HG03139 (cell line): ENCODE measurements around the gene RASGRP3.
A peak's percentile ranks its signal among the peaks of the same experiment; 100 is the strongest.

Experiments used
- ATAC-seq: cut with Tn5 transposase; IDR thresholded peaks from one replicate; pipeline ENCODE4 v1.9.1; 2021; ENCODE audit not compliant: unreplicated experiment

The RASGRP3 gene

DNA sequence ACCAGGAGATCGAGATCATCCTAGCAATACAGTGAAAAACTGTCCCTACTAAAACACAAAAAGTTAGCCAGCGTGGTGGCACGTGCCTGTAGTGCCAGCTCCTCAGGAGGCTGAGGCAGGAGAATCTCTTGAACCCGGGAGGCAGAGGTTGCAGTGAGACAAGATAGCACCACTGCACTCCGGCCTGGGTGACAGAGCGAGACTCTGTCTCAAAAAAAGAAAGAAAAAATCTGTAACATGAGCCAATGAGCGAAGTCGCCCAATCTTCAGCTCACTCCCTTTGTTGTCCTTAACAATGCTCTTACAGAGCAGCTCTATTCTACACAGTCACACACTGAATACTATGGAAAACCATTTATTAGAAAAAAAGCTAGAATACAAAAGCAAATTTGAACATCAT, 100.6 kb downstream of the RASGRP3 start:
- ATAC-seq: no peak

- no peak for ATAC-seq
These were observed 101.2 kb downstream of the RASGRP3 start for GRCh38 chr2:33577668-33578067.

DNA sequence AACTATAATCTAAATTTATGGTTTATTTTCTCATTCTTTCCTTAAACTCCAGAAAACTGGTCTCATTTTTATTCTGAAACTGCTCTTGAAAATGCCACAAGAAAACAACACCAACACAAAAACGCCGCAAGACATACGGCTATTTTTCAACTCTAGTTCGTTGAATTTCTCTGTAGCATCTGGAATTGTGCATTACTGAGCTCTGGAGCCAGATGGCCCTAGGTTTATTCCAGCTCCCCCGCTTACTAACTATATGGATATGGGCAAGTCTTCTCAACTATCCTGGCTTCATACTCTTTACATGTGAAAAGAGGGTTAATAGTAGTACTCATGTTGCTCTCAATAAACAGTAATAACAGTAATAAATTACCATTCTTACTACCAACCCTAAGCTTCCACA, 102.8 kb downstream of the RASGRP3 start:
- ATAC-seq: no peak

DNA sequence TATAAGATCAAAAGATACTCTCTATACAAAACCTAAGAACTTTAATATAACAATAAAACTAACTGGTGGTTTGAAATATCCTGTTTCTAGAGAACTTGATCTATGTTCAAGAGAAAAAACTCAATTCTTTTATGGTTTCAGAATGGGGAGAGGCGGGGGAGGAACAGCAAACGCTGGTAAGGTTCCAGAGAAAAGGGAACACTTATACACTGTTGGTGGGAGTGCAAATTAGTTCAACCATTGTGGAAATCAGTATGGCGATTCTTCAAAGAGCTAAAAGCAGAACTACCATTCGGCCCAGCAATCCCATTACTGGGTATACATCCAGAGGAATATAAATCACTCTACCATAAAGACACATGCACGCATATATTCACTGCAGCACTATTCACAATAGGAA, 105.4 kb downstream of the RASGRP3 start:
- ATAC-seq: no peak

DNA sequence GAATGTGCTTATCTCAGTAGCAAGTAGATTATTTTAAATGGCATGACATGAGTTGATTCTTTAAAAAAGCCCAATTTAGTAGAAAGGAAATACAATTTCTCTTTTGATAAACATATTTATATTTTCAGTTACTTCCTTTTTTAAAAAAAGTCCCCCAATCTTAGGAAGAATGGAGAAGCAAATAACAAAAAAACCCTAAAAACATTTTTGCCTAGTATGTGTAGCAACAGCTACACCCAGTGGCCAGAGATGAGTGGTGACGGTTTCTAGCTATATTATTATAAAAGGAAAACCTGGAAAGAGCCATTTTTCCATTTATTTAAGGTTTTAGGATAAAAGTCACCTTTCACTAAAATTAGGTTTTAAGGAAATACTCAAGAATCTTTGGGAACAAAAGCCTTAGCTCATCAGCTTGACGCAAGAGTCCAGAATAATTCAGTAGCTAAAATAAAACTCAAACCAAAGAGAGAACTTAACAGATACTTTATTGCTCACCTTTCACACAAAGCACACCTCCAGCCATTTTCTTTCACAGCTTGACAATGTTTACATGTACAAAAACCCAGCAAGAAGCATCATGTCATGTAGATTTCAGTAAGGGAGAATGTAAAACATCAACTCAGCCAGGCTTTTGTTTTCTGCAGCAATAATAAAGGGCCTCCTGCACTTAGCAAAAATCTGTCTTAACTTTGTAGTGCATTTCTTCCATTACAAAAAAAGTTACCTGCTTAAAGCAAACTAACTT, 106.9 kb downstream of the RASGRP3 start:
- ATAC-seq: peak; percentile 64

GRCh38 chr2:33586766-33587165, 110.3 kb downstream of the RASGRP3 start:
- no peak for ATAC-seq

DNA sequence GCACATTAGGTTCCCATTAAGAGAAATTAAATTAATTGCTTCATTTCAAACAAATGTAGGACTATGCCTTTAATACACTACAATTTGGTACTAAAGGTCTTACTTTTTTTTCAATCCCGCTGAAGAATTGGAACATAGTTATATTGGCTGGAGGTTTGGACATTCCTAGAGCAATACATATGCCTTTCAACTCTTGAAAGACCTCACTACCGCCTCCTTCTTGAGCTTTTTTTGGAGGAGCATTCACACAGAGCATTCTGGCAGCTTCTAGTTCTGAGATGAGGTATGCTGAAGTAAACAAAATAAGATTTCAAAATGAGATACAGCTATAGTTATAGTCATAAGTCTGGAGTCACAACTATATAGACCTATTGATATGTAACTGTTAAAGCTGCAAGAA, 111.8 kb downstream of the RASGRP3 start:
- ATAC-seq: no peak

- ATAC-seq: no peak
These were observed 113.0 kb downstream of the RASGRP3 start for GRCh38 chr2:33589444-33589843.

DNA sequence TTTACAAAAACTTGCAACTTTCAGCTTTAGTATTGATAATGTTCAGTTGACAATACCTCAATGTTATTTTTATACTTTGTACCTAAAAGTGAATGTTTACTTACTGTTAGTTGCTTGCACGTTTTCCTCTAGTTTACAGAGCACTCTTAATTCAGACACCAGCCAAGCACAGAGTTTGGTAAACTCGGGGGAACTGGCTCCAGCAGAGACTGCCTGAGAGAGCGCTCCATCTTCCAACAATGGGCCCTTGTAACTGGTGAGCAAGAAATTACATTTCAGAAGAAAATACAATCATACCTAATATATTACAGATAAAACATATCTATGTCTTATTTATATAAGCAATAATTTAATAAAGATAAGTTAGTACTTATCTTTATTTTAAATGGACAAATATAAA, 118.9 kb downstream of the RASGRP3 start:
- no peak for ATAC-seq

DNA sequence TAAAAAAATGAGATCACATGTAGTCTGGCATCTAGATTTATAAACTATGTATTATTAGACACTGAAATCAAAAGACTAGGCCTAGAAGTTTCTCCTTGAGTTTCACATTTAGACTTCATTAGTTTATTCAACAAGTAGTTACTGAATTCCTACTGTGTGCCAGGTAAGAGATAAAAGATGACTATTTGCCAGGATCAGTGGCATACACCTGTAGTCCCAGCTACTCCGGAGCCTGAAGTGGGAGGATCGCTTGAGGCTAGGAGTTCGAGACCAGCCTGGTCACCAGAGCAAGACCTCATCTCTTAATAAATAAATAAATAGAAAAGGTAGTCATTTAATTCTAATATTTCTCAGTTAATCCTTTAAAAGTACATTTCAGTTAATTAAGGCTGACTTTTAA, 120.6 kb downstream of the RASGRP3 start:
- no peak for ATAC-seq

DNA sequence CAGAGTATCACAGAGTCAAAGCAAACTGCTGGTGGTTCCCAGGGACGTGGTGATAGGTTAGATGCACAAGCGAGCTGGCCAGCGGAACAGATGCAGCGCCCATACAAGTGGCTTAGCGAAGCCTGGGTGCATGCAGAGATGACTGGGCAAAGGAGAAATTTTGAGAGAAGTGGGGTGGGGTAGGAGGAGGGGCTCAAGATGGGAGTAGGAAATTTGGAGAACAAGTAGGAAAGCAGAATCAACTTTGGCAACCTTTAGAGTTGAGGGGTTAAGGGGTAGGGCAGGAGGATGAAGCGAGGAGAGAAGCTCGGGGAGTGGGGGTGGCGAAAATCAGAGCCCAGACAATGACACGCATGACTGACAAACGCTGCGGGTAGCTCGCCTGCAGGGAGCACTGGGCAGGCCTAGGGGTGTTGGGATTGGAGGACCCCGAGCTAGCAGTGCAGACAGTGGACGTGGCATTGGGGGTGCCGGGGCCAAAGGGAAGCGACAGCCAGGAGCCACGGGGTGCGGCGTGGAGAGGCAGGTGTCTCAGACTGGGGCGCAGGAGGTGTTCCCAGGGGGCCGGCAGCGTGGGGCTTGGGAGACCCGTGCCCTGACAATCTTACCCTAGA, 122.2 kb downstream of the RASGRP3 start:
- ATAC-seq: peak; percentile 46

- ATAC-seq: peak; percentile 89
These were observed 122.9 kb downstream of the RASGRP3 start, which contains the start of gene FAM98A for GRCh38 chr2:33599175-33599942. Gene FAM98A, minus strand, starts transcription at chr2:33599299. Its CDS starts 78 bp downstream, at chr2:33599221.

DNA sequence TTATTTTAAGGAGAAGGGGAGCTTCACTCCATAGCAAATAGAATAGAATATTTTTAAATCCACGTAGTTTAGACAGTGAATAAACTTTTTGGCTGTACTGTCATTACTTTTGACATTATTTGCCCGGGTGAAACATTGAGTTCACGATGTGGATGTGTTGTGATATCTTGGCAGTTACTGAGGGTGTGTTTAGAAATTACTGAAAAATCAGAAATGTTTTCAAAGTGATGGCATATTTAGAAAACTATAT, 123.4 kb downstream of the RASGRP3 start:
- ATAC-seq: no peak

GRCh38 chr2:33602201-33602830, 125.9 kb downstream of the RASGRP3 start:
- no peak for ATAC-seq

- ATAC-seq: no peak
These were observed 127.0 kb downstream of the RASGRP3 start for GRCh38 chr2:33603416-33603815.

DNA sequence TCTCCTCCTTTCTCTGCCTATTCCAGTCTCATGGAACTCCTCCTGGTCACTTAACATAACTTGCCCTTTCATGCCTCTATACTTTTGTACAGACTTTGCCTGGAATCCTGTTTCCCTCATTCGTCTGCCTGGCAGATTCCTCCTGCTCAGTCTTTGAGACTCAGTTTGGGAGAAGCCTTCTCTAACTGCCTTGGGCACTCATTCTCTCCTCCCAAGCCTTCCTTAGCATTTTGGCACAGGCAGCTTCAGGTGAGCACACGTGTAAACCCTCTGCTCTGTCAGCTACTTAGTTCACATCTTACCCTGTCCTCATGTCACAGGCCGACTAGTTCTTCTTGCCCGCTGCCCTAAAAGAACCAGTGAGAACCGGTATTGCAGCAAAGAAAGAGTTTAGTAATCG, 128.6 kb downstream of the RASGRP3 start:
- ATAC-seq: no peak

GRCh38 chr2:33606100-33606499, 129.7 kb downstream of the RASGRP3 start:
- no peak for ATAC-seq

DNA sequence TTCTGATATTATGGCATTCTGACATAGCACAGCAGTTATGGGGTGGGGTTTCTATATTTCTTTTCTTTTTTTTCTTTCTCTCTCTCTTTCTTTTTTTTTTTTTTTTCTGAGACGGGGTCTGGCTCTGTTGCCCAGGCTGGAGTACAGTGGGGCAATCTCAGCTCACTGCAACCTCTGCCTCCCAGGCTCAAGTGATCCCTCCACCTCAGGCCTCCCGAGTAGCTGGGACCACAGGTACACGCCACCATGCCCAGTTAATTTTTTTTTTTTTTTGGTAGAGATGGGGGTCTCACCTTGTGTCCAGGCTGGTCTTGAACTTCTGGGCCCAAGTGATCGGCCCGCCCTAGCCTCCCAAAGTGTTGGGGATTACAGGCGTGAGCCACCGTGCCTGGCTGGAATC, 130.2 kb downstream of the RASGRP3 start:
- no peak for ATAC-seq

DNA sequence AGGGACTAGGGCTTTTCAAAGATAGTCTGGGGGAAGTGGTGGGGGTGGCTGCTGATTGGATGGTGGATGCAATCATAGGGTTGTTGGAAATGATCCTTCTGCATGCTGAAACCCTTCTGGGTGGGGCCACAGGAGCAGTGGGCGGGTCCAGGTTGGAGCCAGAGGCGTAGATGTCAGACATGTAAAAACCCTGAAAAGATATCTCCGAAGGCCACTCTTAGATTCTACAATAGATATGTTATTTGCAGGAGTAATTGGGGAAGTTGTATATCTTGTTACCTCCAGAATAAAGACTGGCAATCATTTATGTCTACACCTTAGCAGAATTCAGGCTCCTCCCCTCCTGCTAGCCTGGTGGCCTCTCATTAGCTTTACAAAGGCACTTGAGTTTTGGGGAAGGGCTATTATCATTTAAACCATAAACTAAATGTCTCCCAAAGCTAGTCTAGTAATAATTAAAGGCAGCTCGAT, 130.8 kb downstream of the RASGRP3 start:
- ATAC-seq: no peak

DNA sequence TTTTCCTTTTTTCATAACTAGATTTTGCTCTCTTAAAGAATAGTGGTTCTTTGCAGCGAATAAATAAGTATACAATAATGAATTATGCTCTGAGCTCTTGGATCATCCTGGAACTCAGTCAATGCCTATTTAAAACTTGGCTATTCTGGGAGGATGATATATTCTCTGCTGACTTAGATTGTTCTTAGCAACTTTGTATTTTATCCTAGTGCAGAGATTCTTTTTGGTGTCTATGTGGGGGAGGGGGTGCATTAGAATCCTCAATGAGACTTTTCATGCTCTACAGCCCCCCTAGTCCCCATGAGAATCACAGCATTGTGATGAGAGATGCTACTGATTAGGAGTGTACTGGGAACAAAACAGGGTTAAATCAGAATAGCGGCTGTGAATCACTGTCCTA, 131.5 kb downstream of the RASGRP3 start:
- no peak for ATAC-seq

- no peak for ATAC-seq
These were observed 137.7 kb downstream of the RASGRP3 start for GRCh38 chr2:33614190-33614589.
